ENCODE data around the gene LPP. TPM values are rescaled to one million over a fixed set of nuclear protein-coding genes. Genes with fewer than 3 reads are reported as not detected.

The LPP gene
- total RNA-seq, 2 donors from 2014 or later: 1,601 to 1,705 TPM

- no peak for DNase-seq (ENCODE audit: low spot score)
- intact Hi-C loops (cut with DNase I): no loop called here
Observed at GRCh38 chr3:188664795-188665194, 510.8 kb downstream of the LPP start.

DNA sequence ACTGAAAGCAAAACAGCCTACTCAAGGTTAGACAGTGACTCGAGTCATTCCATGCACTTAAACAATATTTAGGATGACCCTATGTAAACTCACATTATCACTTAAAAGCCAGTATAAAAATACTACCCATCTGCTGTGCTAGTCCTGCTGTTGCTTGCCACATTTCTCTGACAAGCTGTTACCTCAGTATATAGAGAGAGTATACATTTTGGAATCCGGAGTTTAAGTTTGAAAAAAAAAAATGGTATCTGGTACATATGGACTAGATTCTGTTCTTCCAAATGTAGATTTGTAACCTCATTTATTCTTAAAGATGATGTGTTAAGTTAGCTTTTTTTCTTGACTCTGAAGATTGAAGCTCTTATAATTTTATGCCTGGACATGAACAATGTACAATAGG lies 514.0 kb downstream of the LPP start:
- DNase-seq (ENCODE audit: low spot score): no peak
- intact Hi-C loops (cut with DNase I): no loop called here

- DNase-seq (ENCODE audit: low spot score): no peak
- intact Hi-C loops (cut with DNase I): loop anchor here in 1 of 2 donors (5.0 kb wide), 1 partner anchor 187 kb away; no protein-coding TSS in a partner anchor
Observed at GRCh38 chr3:188670446-188670845, 516.5 kb downstream of the LPP start.

- intact Hi-C loops (cut with DNase I): loop anchor here in 1 of 2 donors (5.0 kb wide), 1 partner anchor 185 kb away; no protein-coding TSS in a partner anchor
Observed at GRCh38 chr3:188671971-188672370, 518.0 kb downstream of the LPP start.

GRCh38 chr3:188672840-188673239 lies 518.9 kb downstream of the LPP start:
- intact Hi-C loops (cut with DNase I): loop anchor here in 1 of 2 donors (5.0 kb wide), 1 partner anchor 184 kb away; no protein-coding TSS in a partner anchor

More at GRCh38 chr3:188671971-188672370, 518.0 kb downstream of the LPP start:
- DNase-seq (ENCODE audit: low spot score): no peak

DNA sequence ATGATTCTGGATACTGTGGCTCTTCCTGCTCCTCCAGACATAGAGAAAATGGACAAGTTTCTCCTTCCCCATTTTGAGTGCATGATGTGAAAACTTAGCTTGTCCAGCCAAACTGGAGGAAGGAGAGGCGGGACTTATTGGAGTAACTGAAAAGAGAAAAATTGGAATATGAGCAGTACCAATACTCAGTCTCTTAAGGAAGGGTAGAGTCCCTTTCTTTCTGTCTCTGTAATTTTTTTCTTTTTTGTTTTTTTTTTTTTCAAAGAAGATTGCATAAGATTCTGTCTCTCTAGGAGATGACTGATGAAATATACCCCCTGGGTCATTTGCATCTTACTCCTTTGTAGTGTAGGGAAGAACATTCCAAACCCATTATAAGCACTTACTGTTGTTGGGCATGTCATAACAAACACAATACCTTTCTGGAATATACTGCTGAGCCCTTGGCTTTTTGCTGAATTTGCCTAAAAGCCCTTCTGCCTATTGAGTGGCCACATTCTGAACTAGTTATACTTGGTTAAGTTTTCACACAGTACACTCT lies 519.8 kb downstream of the LPP start:
- DNase-seq (ENCODE audit: low spot score): no peak
- intact Hi-C loops (cut with DNase I): loop anchor here in 1 of 2 donors (5.0 kb wide), 1 partner anchor 184 kb away; no protein-coding TSS in a partner anchor

More at GRCh38 chr3:188672840-188673239, 518.9 kb downstream of the LPP start:
- DNase-seq (ENCODE audit: low spot score): no peak

- intact Hi-C loops (cut with DNase I): loop anchor here in 1 of 2 donors (5.0 kb wide), 1 partner anchor 183 kb away; no protein-coding TSS in a partner anchor
- no peak for DNase-seq (ENCODE audit: low spot score)
Observed at GRCh38 chr3:188674595-188674994, 520.6 kb downstream of the LPP start.

DNA sequence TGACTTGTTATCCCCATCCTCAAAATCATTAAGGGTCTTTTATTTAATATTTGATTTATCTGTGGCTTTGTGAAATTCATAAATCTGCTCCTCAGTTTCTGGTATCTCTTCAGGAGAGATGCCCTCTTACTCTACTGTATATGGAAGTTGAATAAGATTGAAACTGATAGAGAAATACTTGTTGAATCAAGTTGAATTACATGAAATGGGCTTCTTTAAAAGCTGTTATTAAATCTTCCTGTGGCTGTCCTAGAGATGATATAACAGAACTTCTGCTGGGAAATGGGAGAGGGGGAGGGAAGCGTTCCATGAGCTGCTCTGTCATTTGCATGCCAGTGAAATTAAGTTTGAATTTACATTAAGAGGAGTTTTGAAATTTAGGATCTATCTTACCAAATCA lies 523.4 kb downstream of the LPP start:
- no peak for DNase-seq (ENCODE audit: low spot score)
- intact Hi-C loops (cut with DNase I): no loop called here

DNA sequence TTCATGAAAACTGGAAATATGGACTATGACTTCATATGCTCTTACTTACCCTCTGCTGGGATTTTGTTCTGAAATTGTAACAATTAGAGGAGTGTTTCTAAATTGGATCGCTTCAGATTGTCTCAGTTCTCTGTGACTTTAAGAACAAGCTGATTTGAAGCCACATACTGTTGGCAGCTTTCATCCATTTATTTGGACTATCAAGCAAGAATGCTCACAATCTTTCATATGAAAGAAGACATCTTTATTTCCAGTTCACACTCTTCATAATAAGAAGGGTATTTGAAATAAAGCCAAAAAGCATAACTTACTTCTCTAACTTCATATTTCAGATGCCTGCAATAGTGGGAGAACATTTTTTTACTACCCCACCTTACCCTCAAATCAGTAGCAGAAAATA lies 526.2 kb downstream of the LPP start:
- no peak for DNase-seq (ENCODE audit: low spot score)
- intact Hi-C loops (cut with DNase I): no loop called here

GRCh38 chr3:188680605-188681004 lies 526.6 kb downstream of the LPP start:
- intact Hi-C loops (cut with DNase I): no loop called here
- DNase-seq (ENCODE audit: low spot score): no peak

DNA sequence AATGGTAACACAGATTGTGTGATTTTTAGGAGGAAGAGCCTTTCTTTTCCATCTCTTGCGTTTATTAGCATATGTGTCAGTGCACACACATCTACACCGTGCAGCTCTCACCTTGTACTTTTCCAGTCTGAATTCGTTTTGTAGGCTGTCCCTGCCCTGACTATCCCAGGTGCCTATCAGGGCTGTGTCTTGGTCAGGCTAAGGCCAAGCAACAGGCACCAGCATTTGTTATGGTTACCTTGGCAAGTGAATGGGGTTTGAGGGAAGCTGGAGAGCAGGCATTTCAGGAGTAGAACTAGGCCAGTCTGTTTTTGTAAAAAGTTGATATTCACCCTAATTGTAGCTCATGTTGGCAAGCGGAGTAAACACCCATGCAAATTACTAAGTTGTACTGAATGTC lies 528.4 kb downstream of the LPP start:
- DNase-seq (ENCODE audit: low spot score): no peak
- intact Hi-C loops (cut with DNase I): no loop called here

GRCh38 chr3:188683032-188683521 lies 529.1 kb downstream of the LPP start:
- DNase-seq (ENCODE audit: low spot score): no peak
- intact Hi-C loops (cut with DNase I): no loop called here

- no peak for DNase-seq (ENCODE audit: low spot score)
- intact Hi-C loops (cut with DNase I): no loop called here
Observed at GRCh38 chr3:188684276-188684675, 530.3 kb downstream of the LPP start.

GRCh38 chr3:188685789-188686188 lies 531.8 kb downstream of the LPP start:
- DNase-seq (ENCODE audit: low spot score): no peak
- intact Hi-C loops (cut with DNase I): loop anchor here in 1 of 2 donors (5.0 kb wide), 1 partner anchor 58 kb away; no protein-coding TSS in a partner anchor

DNA sequence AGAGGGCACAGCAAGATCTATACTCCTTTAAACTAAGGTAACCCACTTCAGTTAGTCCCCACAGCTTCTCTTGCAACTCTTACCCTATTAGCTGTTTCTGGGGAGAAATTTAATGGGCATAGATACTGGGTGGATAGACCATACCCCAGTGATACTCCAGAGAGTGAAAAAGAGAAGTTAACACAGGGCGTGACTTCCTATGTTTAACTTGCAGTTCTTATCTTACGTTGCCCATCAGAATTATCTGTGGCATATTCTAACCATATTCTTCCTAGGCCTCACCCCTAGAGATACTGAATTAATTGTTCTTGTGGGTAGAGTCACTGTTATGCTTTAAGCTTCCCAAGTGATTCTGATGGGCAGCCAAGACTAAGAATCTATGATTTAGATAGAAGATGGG lies 532.4 kb downstream of the LPP start:
- no peak for DNase-seq (ENCODE audit: low spot score)
- intact Hi-C loops (cut with DNase I): loop anchor here in 1 of 2 donors (5.0 kb wide), 1 partner anchor 59 kb away; no protein-coding TSS in a partner anchor

DNA sequence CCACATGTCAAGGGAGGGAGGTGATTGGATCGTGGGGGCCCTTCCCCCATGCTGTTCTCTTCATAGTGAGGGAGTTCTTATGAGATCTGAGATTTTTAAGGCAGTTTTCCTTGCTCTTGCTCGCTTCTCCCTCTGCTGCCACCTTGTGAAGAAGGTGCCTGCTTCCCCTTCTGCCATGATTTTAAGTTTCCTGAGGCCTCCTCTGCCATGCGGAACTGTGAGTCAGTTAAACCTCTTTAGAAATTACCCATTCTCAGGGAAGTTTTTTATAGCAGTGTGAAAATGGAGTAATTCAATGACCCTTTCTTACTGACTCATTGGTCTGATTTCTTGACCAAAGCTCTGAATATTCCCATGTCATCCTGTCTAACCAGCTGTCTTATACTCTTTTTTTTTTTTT lies 533.4 kb downstream of the LPP start:
- DNase-seq (ENCODE audit: low spot score): no peak
- intact Hi-C loops (cut with DNase I): loop anchor here in 1 of 2 donors (5.0 kb wide), 1 partner anchor 60 kb away; no protein-coding TSS in a partner anchor

GRCh38 chr3:188689101-188689574 lies 535.2 kb downstream of the LPP start:
- intact Hi-C loops (cut with DNase I): loop anchor here in 1 of 2 donors (5.0 kb wide), 1 partner anchor 62 kb away; no protein-coding TSS in a partner anchor
- DNase-seq (ENCODE audit: low spot score): no peak

GRCh38 chr3:188690064-188690463 lies 536.1 kb downstream of the LPP start:
- intact Hi-C loops (cut with DNase I): no loop called here
- no peak for DNase-seq (ENCODE audit: low spot score)

DNA sequence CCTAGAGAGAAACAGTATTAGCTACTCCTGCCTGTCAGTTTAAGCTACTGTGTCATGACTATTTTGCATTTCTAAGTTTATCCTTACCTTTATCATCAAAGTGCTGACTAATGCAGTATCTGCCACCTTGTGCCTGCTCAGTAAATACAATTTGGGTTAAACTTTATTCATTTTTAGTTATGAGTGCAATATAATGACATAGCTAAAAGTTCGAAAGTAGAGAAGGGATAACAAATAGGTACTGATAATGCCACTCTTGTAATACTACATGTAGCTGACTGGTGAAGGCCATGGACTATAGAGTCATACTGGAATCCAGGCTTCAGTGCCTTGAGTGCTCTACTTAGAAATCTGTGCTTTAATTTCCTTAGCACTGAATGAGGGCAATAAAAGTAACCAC lies 537.0 kb downstream of the LPP start:
- intact Hi-C loops (cut with DNase I): no loop called here
- no peak for DNase-seq (ENCODE audit: low spot score)

- intact Hi-C loops (cut with DNase I): no loop called here
- no peak for DNase-seq (ENCODE audit: low spot score)
Observed at GRCh38 chr3:188691665-188692064, 537.7 kb downstream of the LPP start.

- no peak for DNase-seq (ENCODE audit: low spot score)
- intact Hi-C loops (cut with DNase I): no loop called here
Observed at GRCh38 chr3:188692700-188693099, 538.7 kb downstream of the LPP start.

All from posterior vena cava (tissue), 2 donors.